Gastroesophageal sphincter (tissue), 4 donors: Measurements from ENCODE around the gene BATF3. TPM values are rescaled to one million over a fixed set of nuclear protein-coding genes. Genes with fewer than 3 reads are reported as not detected.

Source experiments
- ATAC-seq: fragments of 150-250 bp; one replicate; pipeline ENCODE4 v1.9.1; 2016; ENCODE audit warnings: mild to moderate bottlenecking, moderate library complexity
- H3K27ac ChIP-seq, 4 donors: fragments of 200-600 bp; sonication (generic) in 3 of 4; 1 replicate in 3 of 4; 2 replicates in 1 of 4; pipeline ENCODE4 v1.5.1; 2016 to 2019
- H3K27me3 ChIP-seq: fragments of 200-600 bp; sonication (generic); one replicate; pipeline ENCODE4 v1.5.1; 2019
- H3K36me3 ChIP-seq, 2 donors: fragments of 200-600 bp; sonication (generic); one replicate each; pipeline ENCODE4 v1.5.1; 2019; ENCODE audit warnings: control low read depth in 1 of 2
- H3K4me1 ChIP-seq, 3 donors: fragments of 200-600 bp; sonication (generic); 1 replicate in 2 of 3; 2 replicates in 1 of 3; pipeline ENCODE4 v1.5.1; 2016 to 2019; ENCODE audit warnings: control low read depth in 2 of 3
- H3K4me3 ChIP-seq, 2 donors: fragments of 200-600 bp; sonication (generic); one replicate each; pipeline ENCODE4 v1.5.1; 2019; ENCODE audit warnings: mild to moderate bottlenecking in 1 of 2, moderate library complexity in 1 of 2
- H3K9me3 ChIP-seq, 3 donors: fragments of 200-600 bp; sonication (generic); one replicate each; pipeline ENCODE4 v1.5.1; 2017 to 2019; ENCODE audit warnings: control low read depth in 2 of 3
- EP300 ChIP-seq: sonication (generic); formaldehyde crosslinking; IDR thresholded peaks from one replicate; pipeline ENCODE4 v1.6.1; 2017; ENCODE audit warnings: antibody characterized with exemption, mild to moderate bottlenecking
- POLR2A ChIP-seq, 2 donors: fragments of 450-650 bp; IDR thresholded peaks; one replicate each; pipeline ENCODE4 v1.6.1; 2017; ENCODE audit warnings: antibody characterized with exemption in 2 of 2, mild to moderate bottlenecking in 2 of 2, moderate library complexity in 1 of 2
- POLR2AphosphoS5 ChIP-seq: sonication (generic); formaldehyde crosslinking; IDR thresholded peaks from one replicate; pipeline ENCODE4 v1.6.1; 2017; ENCODE audit warnings: antibody characterized with exemption
- WGBS, 2 donors: methylation state at CpG; one replicate each; pipeline ENCODE4 v1.1.5; 2018; ENCODE audit warnings: low coverage in 1 of 2; 5-methylcytosine and 5-hydroxymethylcytosine counted together
- total RNA-seq, 4 donors: library from RNA; depleted of rRNA; stranded (reverse); fragments of >200 nt; gene quantifications; one replicate each; pipeline ENCODE4 v1.1.0, GENCODE V29; 2016
- TF ChIP-seq, protein P1 (sequence below), 4 experiments: fragments of 200-600 bp in 2 of 4; fragments of 450-650 bp in 2 of 4; sonication (generic) in 1 of 4; IDR thresholded peaks; one replicate each; pipeline ENCODE4 v1.5.1; 2017 to 2019; ENCODE audit warnings: antibody characterized with exemption in 4 of 4, mild to moderate bottlenecking in 2 of 4, moderate library complexity in 2 of 4

Gene BATF3
- total RNA-seq, 4 donors from 2014 or later = 0.31 to 3.9 (median 3.7) TPM

DNA sequence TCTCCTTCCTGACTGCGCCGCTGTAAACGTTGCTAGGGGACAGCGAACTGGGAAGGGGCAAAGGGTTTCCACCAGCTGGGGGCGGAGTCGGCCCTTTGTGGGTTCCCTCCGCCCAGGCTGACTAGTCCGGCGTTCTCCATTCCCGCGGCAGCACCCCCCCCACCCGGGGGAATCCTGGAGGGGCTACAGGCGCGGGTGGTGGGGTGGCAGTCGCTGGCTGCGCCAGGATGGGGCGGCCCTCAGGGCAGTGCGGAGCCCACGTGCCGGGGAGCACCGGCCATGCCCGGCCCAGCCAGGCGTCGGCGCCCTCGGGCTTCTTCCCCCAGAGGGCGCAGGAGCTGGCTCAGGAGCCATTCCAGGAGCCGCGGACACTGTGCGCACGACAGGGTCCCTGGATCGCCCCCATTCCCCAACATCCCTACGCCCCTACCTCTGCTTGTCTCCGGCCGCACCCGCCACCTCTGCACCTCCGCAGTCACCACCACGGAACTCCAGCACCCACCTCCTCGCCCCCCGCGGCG, 476 bp downstream of the BATF3 start:
- no peak for TF ChIP-seq POLR2A (IDR thresholded peaks at IDR 0.05)
- TF ChIP-seq EP300 = no peak
- TF ChIP-seq, protein P1, sequence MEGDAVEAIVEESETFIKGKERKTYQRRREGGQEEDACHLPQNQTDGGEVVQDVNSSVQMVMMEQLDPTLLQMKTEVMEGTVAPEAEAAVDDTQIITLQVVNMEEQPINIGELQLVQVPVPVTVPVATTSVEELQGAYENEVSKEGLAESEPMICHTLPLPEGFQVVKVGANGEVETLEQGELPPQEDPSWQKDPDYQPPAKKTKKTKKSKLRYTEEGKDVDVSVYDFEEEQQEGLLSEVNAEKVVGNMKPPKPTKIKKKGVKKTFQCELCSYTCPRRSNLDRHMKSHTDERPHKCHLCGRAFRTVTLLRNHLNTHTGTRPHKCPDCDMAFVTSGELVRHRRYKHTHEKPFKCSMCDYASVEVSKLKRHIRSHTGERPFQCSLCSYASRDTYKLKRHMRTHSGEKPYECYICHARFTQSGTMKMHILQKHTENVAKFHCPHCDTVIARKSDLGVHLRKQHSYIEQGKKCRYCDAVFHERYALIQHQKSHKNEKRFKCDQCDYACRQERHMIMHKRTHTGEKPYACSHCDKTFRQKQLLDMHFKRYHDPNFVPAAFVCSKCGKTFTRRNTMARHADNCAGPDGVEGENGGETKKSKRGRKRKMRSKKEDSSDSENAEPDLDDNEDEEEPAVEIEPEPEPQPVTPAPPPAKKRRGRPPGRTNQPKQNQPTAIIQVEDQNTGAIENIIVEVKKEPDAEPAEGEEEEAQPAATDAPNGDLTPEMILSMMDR (IDR thresholded peaks at IDR 0.05) = peak in 3 of 4 experiments; percentile 42 to 63 (median 58)
- no peak for TF ChIP-seq POLR2AphosphoS5
- Histone ChIP-seq H3K4me3 (peak overlapping the region; percentile 31 to 67), H3K27me3 (no peaks in the 10 kb centered on the region), H3K9me3 (no peaks in the 10 kb centered on the region), H3K27ac (peak overlapping the region in 3 of 4 donors; percentile 72 to 82 (median 76)), H3K36me3 (no peaks in the 10 kb centered on the region), H3K4me1 (peaks cover 0 to 34% (median 7%) of the 10 kb centered on the region in 3 donors)
- peak; percentile 71 for ATAC-seq
- WGBS, 2 donors = 0% methylated on average over 7 of the region's 42 CpGs; no CpG with 5 or more reads in 1 of the 2 donors

DNA sequence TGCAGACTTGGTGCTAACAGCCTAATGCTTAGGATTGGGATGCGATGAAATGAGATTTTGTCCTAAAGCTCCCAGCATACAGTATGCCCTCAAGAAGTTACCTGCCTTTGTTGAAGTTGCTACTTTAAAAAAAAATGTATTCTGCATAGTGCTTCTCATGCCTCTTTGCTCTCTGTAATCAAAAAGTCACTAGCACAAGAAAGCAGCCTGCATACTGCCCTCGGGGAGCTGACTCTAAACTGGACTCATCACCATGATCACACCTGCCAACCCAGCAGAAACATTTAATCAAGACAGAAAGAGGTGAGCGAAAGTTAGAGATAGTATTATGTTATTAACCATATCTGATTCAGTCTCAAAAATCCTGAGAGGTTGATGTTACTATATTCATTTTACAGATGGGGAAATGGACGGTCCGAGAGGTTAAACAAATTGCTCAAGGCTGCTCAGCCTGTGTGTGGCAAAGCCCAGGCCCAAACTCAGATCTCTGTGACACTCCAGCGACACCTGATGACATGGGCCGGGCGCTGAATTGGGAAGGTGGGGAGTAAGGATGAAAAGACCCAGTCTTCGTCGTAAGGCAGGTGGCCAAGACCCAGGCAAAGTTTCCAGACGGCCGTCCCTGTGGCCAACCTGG, 1.1 kb downstream of the BATF3 start:
- Histone ChIP-seq H3K36me3 (no peaks in the 10 kb centered on the region), H3K27me3 (no peaks in the 10 kb centered on the region), H3K4me1 (peaks cover 0 to 34% (median 7%) of the 10 kb centered on the region in 3 donors), H3K9me3 (no peaks in the 10 kb centered on the region), H3K4me3 (peak overlapping the region; percentile 31 to 67), H3K27ac (no peak overlapping the region)
- no peak for ATAC-seq
- WGBS, 2 donors = 61 to 78% methylated on average over 5 of the region's 12 CpGs
- TF ChIP-seq POLR2AphosphoS5 (no peak), EP300 (no peak), POLR2A (IDR thresholded peaks at IDR 0.05) (no peak)
- TF ChIP-seq, protein P1 (IDR thresholded peaks at IDR 0.05) = no peak

DNA sequence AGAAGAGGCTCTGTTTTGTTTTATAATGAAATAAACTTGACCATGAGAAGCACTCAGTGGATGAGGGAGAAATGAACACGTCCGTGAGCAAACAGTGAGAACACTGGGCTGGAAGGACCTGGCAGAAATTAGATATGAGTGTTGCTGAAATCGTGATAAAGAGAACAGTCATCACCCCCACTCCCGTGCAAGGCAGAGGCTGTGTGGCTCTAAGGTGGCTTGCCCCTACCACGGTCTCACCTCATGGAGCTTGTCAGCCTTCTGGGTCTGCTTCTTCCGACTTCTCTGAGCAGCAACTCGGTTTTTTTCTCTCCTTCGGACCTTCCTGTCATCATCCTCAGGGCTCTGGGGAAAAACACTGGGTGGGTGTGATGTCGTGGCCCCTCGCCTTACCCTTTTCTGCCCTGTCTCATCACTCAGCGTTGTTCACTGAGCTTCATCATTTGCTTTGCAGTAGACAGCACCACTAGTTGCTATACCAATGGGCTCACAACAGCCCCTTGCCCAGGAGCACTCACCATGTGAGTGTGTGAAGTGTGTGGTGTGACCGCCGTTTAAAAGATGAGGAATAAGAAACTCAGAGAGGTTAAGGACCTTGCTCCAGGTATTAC, 2.8 kb downstream of the BATF3 start:
- TF ChIP-seq, protein P1 (IDR thresholded peaks at IDR 0.05) = no peak
- no peak for TF ChIP-seq EP300
- TF ChIP-seq POLR2AphosphoS5 = no peak
- TF ChIP-seq POLR2A (IDR thresholded peaks at IDR 0.05) = no peak
- ATAC-seq = no peak
- H3K36me3 ChIP-seq = no peaks in the 10 kb centered on the region
- peaks cover 0 to 34% (median 7%) of the 10 kb centered on the region in 3 donors for H3K4me1 ChIP-seq
- no peak overlapping the region for H3K27ac ChIP-seq
- WGBS, 2 donors = 80 to 91% methylated on average over 8 to 11 of the region's 13 CpGs
- H3K4me3 ChIP-seq = no peak overlapping the region
- H3K9me3 ChIP-seq = no peaks in the 10 kb centered on the region
- H3K27me3 ChIP-seq = peaks cover 13% of the 10 kb centered on the region

DNA sequence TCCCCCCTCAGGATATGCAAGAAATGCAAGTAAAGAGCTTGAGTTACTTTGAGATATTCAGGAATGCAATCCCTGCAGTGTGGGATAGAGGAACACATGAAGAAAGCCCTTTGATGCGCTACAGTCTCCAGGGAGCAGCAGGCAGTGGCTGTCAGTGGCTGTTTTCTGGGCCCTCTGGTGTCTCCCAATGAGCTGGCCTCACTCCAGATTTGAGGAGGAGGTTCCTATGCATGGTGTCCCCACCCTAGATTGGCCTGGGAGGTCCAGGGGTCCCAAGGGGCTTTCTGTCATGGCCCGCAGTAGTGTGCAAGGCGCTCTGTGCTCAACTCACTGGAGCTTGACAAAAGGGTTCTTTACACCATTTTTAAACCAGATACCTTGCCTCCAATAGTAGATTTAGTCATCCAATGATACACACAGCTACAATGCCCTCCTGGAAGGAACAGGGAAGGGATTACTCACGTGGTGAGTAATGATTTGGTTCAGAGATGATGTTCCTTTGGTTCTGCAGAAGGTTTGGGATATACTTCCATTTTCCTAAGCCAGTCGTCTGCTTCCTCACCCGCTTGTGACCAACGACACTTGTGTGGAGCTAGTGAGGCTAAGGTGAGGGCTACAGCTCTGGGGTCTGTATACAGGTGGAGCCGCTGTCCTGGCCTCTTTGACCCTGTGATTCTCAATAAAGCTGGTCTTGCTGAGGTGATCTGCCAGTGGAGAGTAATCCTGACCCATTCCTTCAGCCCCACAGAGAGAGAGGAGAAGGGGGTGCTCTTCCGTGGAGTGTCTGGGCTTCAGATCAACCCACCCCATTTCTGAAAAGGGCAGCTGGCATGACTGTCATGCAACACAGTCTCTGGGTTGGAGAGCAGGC, 6.6 kb downstream of the BATF3 start:
- Histone ChIP-seq H3K27me3 (peaks cover 13% of the 10 kb centered on the region), H3K9me3 (no peaks in the 10 kb centered on the region), H3K4me3 (no peak overlapping the region), H3K27ac (no peak overlapping the region), H3K36me3 (no peaks in the 10 kb centered on the region), H3K4me1 (no peaks in the 10 kb centered on the region)
- WGBS, 2 donors = 85 to 97% methylated on average over 5 to 7 of the region's 9 CpGs
- no peak for TF ChIP-seq POLR2A (IDR thresholded peaks at IDR 0.05)
- TF ChIP-seq, protein P1 (IDR thresholded peaks at IDR 0.05) = no peak
- no peak for ATAC-seq
